GDM1 (cell line): Measurements from ENCODE around the gene MITD1.
"Not testable (repeated sequence)": the region's sequence is repeated elsewhere in the genome, so short reads cannot be mapped to it uniquely, and the experiment has no call there.

Experiments used
- DNase-seq: peaks from one replicate; lab custom pipeline; 2025; lab: John Stamatoyannopoulos, UW

Gene MITD1

DNA sequence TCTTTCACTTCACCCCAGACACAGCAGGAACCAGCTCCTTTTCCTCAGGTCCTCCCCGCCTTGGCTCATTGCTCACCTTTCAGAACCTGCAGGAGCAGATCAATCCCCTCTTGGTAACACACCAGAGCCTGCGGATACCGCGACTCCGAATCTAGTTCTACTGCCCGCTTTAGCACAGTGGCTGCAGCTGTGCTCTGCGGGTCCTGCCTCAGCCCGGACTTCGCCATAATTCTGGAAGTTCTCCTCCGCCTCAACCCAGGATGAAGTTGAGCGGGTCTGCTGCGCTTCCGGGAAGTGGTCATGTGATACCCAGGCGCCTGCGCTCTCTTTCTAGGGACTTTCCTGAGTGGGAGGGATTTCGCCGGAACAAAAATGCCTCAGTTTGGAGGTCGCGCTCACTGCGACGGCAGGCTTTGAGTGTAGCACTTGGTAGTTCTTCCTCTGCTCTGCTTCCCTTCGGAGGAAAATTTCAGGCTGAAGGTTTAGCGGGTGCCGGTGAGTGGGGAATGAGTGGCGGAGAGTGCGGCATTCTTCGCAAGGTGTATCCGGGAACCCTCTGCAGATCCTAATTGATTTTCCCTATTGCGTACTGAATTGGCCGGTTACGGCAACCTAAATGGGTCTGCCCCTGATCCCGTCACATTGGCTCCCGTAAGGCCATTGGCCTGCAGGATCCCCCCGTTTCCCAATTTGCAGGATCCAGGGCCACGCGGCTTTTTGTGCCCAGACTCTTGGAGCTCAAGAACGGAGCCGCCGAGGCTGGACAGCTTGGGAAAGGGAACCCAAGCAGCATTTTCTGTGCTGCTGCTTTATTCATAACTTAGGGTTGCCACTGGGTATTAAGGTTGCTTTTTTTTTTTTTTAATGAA, at the start of gene MITD1, which contains the start of gene MRPL30:
Gene MITD1, minus strand, starts transcription at position 304 of the 869 bp plus-strand sequence. Its CDS starts 77 bp downstream, at position 227.
Gene MRPL30, plus strand, starts transcription at position 430 of the 869 bp plus-strand sequence. CDS start 5,020 bp downstream, outside the sequence.
- DNase-seq = peak; percentile 86

GRCh38 chr2:99217929-99218501, 37.2 kb upstream of the MITD1 start:
- no peak for DNase-seq

- DNase-seq = no peak
These were observed 35.2 kb upstream of the MITD1 start for GRCh38 chr2:99216096-99216495.

DNA sequence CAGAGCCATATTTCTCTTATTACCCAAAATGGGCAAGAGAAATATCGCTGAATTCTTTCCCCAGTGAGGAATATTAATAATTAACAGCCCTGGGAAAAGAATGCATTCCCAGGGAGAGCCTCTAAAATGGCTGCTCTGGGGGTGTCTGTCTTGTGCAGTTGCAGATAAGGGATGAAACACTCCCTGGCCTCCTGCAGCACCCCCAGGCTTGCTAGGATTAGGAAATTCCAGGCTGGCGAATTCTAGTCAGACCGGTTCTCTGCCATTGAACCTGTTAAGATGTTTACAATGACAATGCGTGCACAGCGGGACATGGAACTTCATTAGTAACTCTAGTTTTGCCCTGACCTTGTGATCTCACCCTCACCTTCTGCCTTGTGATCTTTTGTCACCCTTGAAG, 24.6 kb upstream of the MITD1 start:
- no peak for DNase-seq

DNA sequence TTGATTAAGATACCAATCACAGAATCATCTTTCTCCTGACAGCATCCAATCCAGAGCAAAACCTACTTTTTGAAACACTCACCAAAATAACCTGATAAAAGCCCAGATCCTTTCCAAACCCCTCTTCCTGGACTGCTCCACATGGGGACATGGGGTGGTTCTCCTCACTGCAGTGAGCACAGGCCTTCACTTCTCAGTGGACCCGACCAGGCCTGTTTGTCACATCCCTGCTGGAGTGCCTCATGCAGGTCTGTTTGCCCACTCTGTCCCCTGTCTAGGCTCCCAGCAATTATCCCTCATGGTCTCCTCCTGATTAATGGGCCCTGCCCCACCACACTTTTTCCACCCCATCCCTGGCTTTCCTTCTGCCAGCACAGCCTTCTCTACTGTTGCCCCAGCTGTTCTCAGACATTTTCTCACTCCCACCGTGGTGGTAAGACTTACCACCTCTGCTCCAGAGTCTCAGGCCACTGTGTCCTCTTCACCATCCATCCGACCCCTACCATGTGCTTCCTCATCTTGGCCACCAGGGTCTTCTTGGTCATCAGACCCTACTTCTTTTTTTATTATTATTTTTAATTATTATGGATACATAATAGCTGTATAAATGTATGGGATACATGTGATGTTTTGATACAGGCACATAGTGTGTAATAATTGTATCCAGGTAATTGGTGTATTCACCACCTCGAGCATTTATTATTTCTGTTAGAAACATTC, 21.3 kb upstream of the MITD1 start:
- DNase-seq = no peak

DNA sequence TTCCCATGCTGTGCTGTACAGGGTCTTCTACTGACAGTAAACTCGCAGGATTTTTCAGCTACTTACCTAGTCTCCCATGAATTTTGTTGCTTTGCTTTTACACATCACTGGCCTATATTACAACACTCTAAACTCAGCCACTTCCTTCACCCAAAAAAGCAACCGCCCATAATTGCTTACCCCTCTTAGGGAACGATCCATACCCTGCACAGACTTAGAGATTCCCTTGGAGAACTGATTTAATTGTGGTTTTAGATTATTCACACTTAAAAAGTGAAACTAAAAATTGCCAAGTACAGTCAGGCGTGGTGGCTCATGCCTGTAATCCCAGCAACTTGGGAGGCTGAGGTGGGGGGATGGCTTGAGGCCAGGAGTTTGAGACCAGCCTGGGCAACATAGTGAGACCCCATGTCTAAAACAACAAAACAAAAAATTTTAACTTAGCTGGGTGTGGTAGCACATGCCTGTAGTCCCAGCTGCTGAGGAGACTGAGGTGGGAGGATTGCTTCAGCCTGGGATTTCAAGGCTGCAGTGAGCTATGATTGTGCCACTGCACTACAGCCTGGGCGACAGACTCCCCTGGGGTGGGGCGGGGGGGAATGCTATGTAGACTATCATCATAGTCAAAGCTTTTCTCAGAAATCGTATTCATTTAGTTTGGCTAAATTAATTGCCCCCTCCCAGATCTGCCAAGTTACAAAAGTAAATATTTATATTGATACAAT, 19.4 kb upstream of the MITD1 start:
- no peak for DNase-seq

- no peak for DNase-seq
These were observed 17.4 kb upstream of the MITD1 start for GRCh38 chr2:99198103-99198841.

GRCh38 chr2:99192364-99192763, 11.5 kb upstream of the MITD1 start:
- DNase-seq = not testable (repeated sequence)

DNA sequence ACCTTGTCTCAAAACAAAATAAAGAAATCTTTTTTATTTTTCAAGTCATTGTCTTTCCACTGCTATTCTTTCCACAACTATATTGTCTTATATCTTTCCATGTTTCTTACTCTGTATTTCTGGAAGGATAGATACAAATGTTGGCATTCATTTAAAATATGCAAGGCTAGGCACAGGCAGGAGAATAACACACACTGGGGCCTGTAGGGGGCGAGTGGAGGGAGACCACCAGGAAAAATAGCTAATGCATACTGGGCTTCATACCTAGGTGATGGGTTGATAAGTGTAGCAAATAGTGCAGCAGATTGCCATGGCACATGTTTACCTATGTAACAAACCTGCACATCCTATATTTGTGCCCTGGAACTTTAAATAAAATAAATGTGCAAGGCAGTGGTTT, 9.7 kb upstream of the MITD1 start:
- DNase-seq = no peak

DNA sequence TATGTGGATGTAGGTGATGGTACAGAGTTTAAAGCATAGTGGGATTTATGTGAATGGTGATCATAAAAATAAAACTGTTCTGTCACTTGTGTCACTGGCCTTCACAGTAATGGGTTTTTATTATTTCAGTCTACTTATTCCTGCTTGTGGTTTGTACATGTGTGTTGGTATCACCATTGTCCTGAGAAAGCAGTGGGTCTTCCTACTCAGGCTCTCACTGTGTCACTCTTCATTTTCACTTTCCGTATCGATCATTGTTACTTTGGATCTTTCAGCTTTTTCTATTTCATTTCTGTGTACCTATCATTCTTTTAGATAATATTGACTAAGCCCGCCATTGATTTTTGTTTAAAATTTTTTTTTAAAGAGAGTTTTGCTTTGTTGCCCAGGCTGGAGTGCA, 7.5 kb upstream of the MITD1 start:
- DNase-seq = no peak

- no peak for DNase-seq
These were observed 6.2 kb upstream of the MITD1 start for GRCh38 chr2:99187011-99187410.

DNA sequence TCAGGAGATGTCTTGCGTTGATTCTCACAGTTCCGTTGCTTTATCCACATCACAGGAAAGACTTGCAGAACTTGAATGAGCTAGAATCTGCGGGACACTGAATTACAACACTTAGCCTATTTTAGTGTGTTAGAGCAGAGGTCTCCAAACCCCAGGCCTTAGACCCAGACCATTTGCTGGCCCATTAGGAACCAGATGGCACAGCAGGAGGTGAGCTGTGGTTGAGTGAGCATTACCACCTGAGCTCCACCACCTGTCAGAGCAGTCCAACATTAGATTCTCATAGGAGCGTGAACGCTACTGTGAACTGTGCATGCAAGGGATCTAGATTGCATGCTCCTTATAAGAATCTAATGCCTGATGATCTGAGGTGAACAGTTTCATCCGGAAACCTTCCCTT, 4.0 kb upstream of the MITD1 start:
- DNase-seq = no peak

- no peak for DNase-seq
These were observed 2.2 kb upstream of the MITD1 start for GRCh38 chr2:99183025-99183424.

- DNase-seq = no peak
These were observed 754 bp upstream of the MITD1 start for GRCh38 chr2:99181624-99182000.

- no peak for DNase-seq
These were observed 9.3 kb downstream of the MITD1 start for GRCh38 chr2:99171377-99172140.

GRCh38 chr2:99169534-99169933, 11.3 kb downstream of the MITD1 start:
- no peak for DNase-seq

GRCh38 chr2:99166218-99166617, 14.6 kb downstream of the MITD1 start:
- DNase-seq = no peak

GRCh38 chr2:99159594-99159993, 21.3 kb downstream of the MITD1 start:
- DNase-seq = no peak

- DNase-seq = no peak
These were observed 22.3 kb downstream of the MITD1 start for GRCh38 chr2:99158599-99158998.

GRCh38 chr2:99156891-99157290, 24.0 kb downstream of the MITD1 start:
- no peak for DNase-seq
